K562 (cell line): ENCODE results near the gene NADK. TPM values are rescaled to one million over a fixed set of nuclear protein-coding genes. Genes with fewer than 3 reads are reported as not detected.

Experiments used
- ARID2 ChIP-seq: fragments of 450-650 bp; IDR thresholded peaks from 2 replicates; pipeline ENCODE4 v1.6.1; 2017; ENCODE audit warnings: antibody characterized with exemption, mild to moderate bottlenecking
- BRCA1 ChIP-seq, 2 experiments: fragments of 450-650 bp in 1 of 2; sonication (generic) in 1 of 2; formaldehyde crosslinking in 1 of 2; IDR thresholded peaks; 2 replicates each; pipeline versions ENCODE4 v1.5.0 to v1.6.1; 2017 to 2020; ENCODE audit warnings: mild to moderate bottlenecking in 1 of 2, missing genetic modification reagents in 1 of 2
- CREB3L1 ChIP-seq: fragments of 450-650 bp; IDR thresholded peaks from 2 replicates; pipeline ENCODE4 v1.6.1; 2014; ENCODE audit warnings: low read depth, mild to moderate bottlenecking, moderate library complexity, borderline replicate concordance
- FOXP1 ChIP-seq: sonication (generic); formaldehyde crosslinking; IDR thresholded peaks from 2 replicates; pipeline ENCODE4 v1.8.0; 2022; ENCODE audit warnings: mild to moderate bottlenecking, missing genetic modification reagents
- HDAC8 ChIP-seq: fragments of 450-650 bp; IDR thresholded peaks from 2 replicates; pipeline ENCODE4 v1.6.1; 2016; ENCODE audit warnings: mild to moderate bottlenecking, missing genetic modification characterization, moderate library complexity, missing compliant biosample characterization
- KHSRP ChIP-seq: fragments of 450-650 bp; IDR thresholded peaks from 2 replicates; pipeline ENCODE4 v1.6.1; 2017
- KLF1 ChIP-seq: fragments of 450-650 bp; IDR thresholded peaks from 2 replicates; pipeline ENCODE4 v1.6.1; 2016; ENCODE audit warnings: missing genetic modification characterization, missing compliant biosample characterization
- LCOR ChIP-seq: sonication (generic); formaldehyde crosslinking; IDR thresholded peaks from 2 replicates; pipeline ENCODE4 v1.8.0; 2022; ENCODE audit warnings: mild to moderate bottlenecking, missing genetic modification reagents
- MBD1 ChIP-seq: fragments of 250-450 bp; sonication (Bioruptor Pico); IDR thresholded peaks from 2 replicates; pipeline ENCODE4 v1.8.0; 2022; ENCODE audit warnings: inconsistent platforms
- MEIS2 ChIP-seq: fragments of 450-650 bp; IDR thresholded peaks from 2 replicates; pipeline ENCODE4 v1.6.1; 2014; ENCODE audit warnings: mild to moderate bottlenecking; ENCODE audit not compliant: partially characterized antibody
- NFE2L1 ChIP-seq: fragments of 450-650 bp; IDR thresholded peaks from 2 replicates; pipeline ENCODE4 v1.6.1; 2016; ENCODE audit warnings: missing genetic modification characterization, low read depth, mild to moderate bottlenecking, missing compliant biosample characterization, moderate library complexity, borderline replicate concordance
- PHB2 ChIP-seq: fragments of 450-650 bp; IDR thresholded peaks from 2 replicates; pipeline ENCODE4 v1.6.1; 2017; ENCODE audit warnings: low read depth
- RBM39 ChIP-seq: fragments of 200-400 bp; formaldehyde crosslinking; optimal IDR thresholded peaks from 2 replicates; pipeline ENCODE3; 2018; ENCODE audit warnings: low read depth, low read length
- SNRNP70 ChIP-seq: fragments of 200-400 bp; formaldehyde crosslinking; optimal IDR thresholded peaks from 2 replicates; pipeline ENCODE3; 2017; ENCODE audit warnings: low read depth, low read length
- TAF9B ChIP-seq: fragments of 450-650 bp; IDR thresholded peaks from 2 replicates; pipeline ENCODE4 v1.6.1; 2018; ENCODE audit warnings: mild to moderate bottlenecking; ENCODE audit not compliant: partially characterized antibody
- TSHZ1 ChIP-seq: fragments of 250-450 bp; sonication (Bioruptor Pico); IDR thresholded peaks from 2 replicates; pipeline ENCODE4 v1.4.0; 2020; ENCODE audit warnings: mild to moderate bottlenecking, moderate library complexity
- U2AF2 ChIP-seq: fragments of 200-400 bp; formaldehyde crosslinking; optimal IDR thresholded peaks from 2 replicates; pipeline ENCODE3; 2017; ENCODE audit warnings: low read depth, mild to moderate bottlenecking, low read length
- ZEB2 ChIP-seq: fragments of 450-650 bp; IDR thresholded peaks from 2 replicates; pipeline ENCODE4 v1.6.1; 2016
- ZNF165 ChIP-seq: fragments of 250-450 bp; sonication (Bioruptor Pico); IDR thresholded peaks from 2 replicates; pipeline ENCODE4 v1.4.0; 2020; ENCODE audit warnings: borderline replicate concordance
- ZNF408 ChIP-seq: fragments of 250-450 bp; sonication (Bioruptor Pico); IDR thresholded peaks from 2 replicates; pipeline ENCODE4 v1.4.0; 2020; ENCODE audit warnings: low read depth, mild to moderate bottlenecking, moderate library complexity
- ZNF507 ChIP-seq: conservative IDR thresholded peaks from 2 replicates; pipeline ENCODE4 v1.6.1; 2017; ENCODE audit warnings: missing genetic modification characterization, missing compliant biosample characterization
- ZNF79 ChIP-seq: fragments of 250-450 bp; sonication (Bioruptor Pico); IDR thresholded peaks from 2 replicates; pipeline ENCODE4 v1.4.0; 2020; ENCODE audit warnings: low read depth, mild to moderate bottlenecking, moderate library complexity
- polyA plus RNA-seq, 8 experiments: library from polyadenylated mRNA; depleted of rRNA in 4 of 8; stranded (reverse) in 5 of 8; unstranded in 3 of 8; fragments of >200 nt; fragmentation: Nextera tagmentation in 2 of 8; fragmentation: Illumina TruSeq in 1 of 8; extraction: Ambion mirVana in 2 of 8; extraction: Trizol in 1 of 8; gene quantifications; 2 replicates each; pipeline versions ENCODE4 v1.2.1 to v1.2.3, GENCODE V29; 2011 to 2014; ENCODE audit warnings: inconsistent platforms in 1 of 8, missing spikeins in 1 of 8
- total RNA-seq, 7 experiments: library from RNA; depleted of rRNA in 6 of 7; stranded (reverse); fragments of >200 nt in 6 of 7; fragmentation: Illumina TruSeq in 2 of 7; extraction: Trizol in 2 of 7; gene quantifications; 2 replicates each; pipeline versions ENCODE4 v1.2.1 to v1.2.3, GENCODE V29; 2011 to 2021; ENCODE audit warnings: low replicate concordance in 1 of 7

Gene NADK
- total and polyA plus RNA-seq, 9 of the 15 experiments (the other 6 are each of a cell fraction or from before 2014, with no cell fraction given): 1.5 to 135 (median 75.1) TPM

GRCh38 chr1:1778663-1779319 is 521 bp upstream of the NADK start (continued):
- TF ChIP-seq TSHZ1 (CRISPR knock-in tag) (no peak), TAF9B (no peak), HDAC8 (tag) (no peak), NFE2L1 (tag) (no peak), KHSRP (no peak), U2AF2 (no peak), SNRNP70 (no peak), ZNF408 (CRISPR knock-in tag) (no peak), ZNF507 (tag) (no peak), BRCA1 (IDR thresholded peaks at IDR 0.05) (no peak), BRCA1 (CRISPR knock-in tag; IDR thresholded peaks at IDR 0.05) (no peak), ZNF165 (no peak), FOXP1 (CRISPR knock-in tag) (peak; percentile 51; the same call in 1 of the 2 replicates), KLF1 (tag) (no peak), MEIS2 (no peak), LCOR (peak; percentile 96), ARID2 (no peak), RBM39 (no peak), CREB3L1 (peak; percentile 64; the same call in 1 of the 2 replicates), ZNF79 (CRISPR knock-in tag) (no peak), ZEB2 (peak; percentile 83), PHB2 (no peak), MBD1 (CRISPR knock-in tag) (no peak)
